IgD-negative memory B cell (primary cell): Measurements from ENCODE around the gene CRISP3. TPM values are rescaled to one million over a fixed set of nuclear protein-coding genes. Genes with fewer than 3 reads are reported as not detected.
A peak's percentile ranks its signal among the peaks of the same experiment; 100 is the strongest.
"Not testable (repeated sequence)": the region's sequence is repeated elsewhere in the genome, so short reads cannot be mapped to it uniquely, and the experiment has no call there.

ENCODE experiments used
- H3K27ac Mint-ChIP-seq, 3 donors: one replicate each; pipeline ENCODE4 v1.8.0; 2020 to 2022; ENCODE audit warnings: mild to moderate bottlenecking in 3 of 3, mixed read lengths in 3 of 3, moderate library complexity in 1 of 3
- H3K27me3 Mint-ChIP-seq: one replicate; pipeline ENCODE4 v1.8.0; 2021; ENCODE audit warnings: mixed read lengths
- H3K36me3 Mint-ChIP-seq: one replicate; pipeline ENCODE4 v1.8.0; 2020; ENCODE audit warnings: mild to moderate bottlenecking, mixed read lengths
- H3K4me1 Mint-ChIP-seq, 3 donors: one replicate each; pipeline ENCODE4 v1.8.0; 2020 to 2022; ENCODE audit warnings: mixed read lengths in 3 of 3, mild to moderate bottlenecking in 1 of 3
- H3K4me3 Mint-ChIP-seq, 4 donors: one replicate each; pipeline ENCODE4 v1.8.0; 2020 to 2022; ENCODE audit warnings: mild to moderate bottlenecking in 4 of 4, mixed read lengths in 4 of 4, moderate library complexity in 3 of 4
- H3K9me3 Mint-ChIP-seq, 3 donors: one replicate each; pipeline ENCODE4 v1.8.0; 2020 to 2021; ENCODE audit warnings: mixed read lengths in 3 of 3, mild to moderate bottlenecking in 1 of 3
- polyA plus RNA-seq: library from polyadenylated mRNA; unstranded; fragments of 300-500 nt; fragmentation: Illumina TruSeq; gene quantifications from one replicate; pipeline ENCODE4 v1.2.3, GENCODE V29; 2021

Gene CRISP3
- polyA plus RNA-seq, 1 donor from 2014 or later, result not detected

DNA sequence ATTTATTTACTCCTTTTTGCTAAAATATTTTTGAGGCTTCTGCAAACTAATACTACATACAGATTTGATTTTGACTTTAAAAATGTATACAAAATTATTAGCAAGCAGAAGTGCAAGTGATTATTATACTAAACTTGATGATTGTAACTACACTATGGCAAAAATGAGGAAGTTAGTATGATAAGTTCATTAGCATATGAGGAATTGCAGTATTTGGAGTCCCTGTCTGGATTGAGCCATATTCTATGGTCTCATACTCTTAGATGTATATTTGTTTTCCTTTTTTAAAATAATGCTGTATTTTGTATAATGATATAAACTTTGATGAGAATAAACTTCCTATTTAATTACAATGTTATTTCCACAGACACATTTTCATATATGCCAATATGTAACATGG lies 13.9 kb downstream of the CRISP3 start:
- Mint-ChIP-seq H3K36me3 (no peaks in the 10 kb centered on the region), H3K4me1 (no peaks in the 10 kb centered on the region)

DNA sequence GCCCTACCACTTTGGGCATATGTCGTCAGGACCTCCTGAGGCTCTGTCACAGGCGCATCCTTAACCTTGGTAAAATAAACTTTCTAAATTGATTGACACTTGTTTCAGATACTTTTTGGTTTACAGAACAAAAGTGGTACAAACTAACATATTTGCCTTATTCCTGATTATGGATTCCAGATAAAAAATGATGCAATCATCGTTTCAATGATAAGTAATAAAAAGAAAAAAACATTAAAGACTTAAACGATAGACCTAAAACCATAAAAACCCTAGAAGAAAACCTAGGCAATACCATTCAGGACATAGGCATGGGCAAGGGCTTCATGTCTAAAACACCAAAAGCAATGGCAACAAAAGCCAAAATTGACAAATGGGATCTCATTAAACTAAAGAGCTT lies 20.3 kb downstream of the CRISP3 start:
- H3K27me3 Mint-ChIP-seq, H3K4me3 Mint-ChIP-seq, H3K27ac Mint-ChIP-seq, H3K36me3 Mint-ChIP-seq, H3K4me1 Mint-ChIP-seq: not testable (repeated sequence)
- peaks cover 3 to 19% (median 4%) of the 10 kb centered on the region in 3 donors for H3K9me3 Mint-ChIP-seq

More for the DNA sequence above, 13.9 kb downstream of the CRISP3 start:
- peaks cover 0 to 8% (median 8%) of the 10 kb centered on the region in 3 donors for H3K9me3 Mint-ChIP-seq
- no peak overlapping the region for H3K4me3 Mint-ChIP-seq
- no peaks in the 10 kb centered on the region for H3K27me3 Mint-ChIP-seq
- H3K27ac Mint-ChIP-seq, result no peak overlapping the region

DNA sequence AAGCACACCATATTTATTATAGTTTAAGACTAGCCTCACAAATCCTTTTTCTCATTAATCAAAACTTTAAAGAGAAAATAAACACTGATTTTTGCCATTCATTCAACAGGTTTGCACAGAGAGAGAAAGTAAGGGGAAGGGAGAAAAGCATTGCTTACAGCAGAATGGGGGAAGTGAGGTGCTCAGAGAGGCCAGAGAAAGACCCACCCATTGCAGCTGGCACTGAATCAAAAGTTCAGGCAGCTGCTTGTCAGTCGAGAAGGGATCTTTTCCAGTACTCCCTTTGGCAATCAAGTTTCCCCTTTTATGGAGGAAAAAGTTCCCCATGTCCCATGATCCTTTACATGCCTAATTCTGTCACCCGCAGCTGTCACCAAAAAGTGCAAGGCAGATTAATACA lies 22.9 kb downstream of the CRISP3 start:
- Mint-ChIP-seq H3K4me1 (no peaks in the 10 kb centered on the region), H3K9me3 (peaks cover 6 to 20% (median 7%) of the 10 kb centered on the region in 3 donors)

DNA sequence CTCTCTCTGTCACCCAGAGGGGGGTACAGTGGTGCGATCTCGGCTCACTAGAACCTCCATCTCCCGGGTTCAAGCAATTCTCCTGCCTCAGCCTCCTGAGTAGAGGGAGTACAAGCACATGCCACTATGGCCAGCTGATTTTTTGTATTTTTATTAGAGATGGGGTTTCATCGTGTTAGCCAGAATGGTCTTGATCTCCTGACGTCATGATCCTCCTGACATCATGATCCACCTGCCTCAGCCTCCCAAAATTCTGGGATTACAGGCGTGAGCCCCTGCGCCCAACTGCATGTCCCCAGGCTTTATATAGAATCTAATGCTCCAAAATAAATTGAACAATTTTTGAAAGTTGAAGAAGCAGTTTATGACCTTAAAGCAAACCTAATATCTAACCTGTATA lies 23.8 kb downstream of the CRISP3 start:
- Mint-ChIP-seq H3K27ac (no peak overlapping the region), H3K27me3 (no peaks in the 10 kb centered on the region), H3K4me1 (no peaks in the 10 kb centered on the region), H3K9me3 (peaks cover 3 to 16% (median 6%) of the 10 kb centered on the region in 3 donors), H3K36me3 (no peaks in the 10 kb centered on the region), H3K4me3 (no peak overlapping the region)

More for the DNA sequence above, 22.9 kb downstream of the CRISP3 start:
- H3K27ac Mint-ChIP-seq, result no peak overlapping the region
- H3K27me3 Mint-ChIP-seq, result no peaks in the 10 kb centered on the region
- no peaks in the 10 kb centered on the region for H3K36me3 Mint-ChIP-seq
- no peak overlapping the region for H3K4me3 Mint-ChIP-seq

DNA sequence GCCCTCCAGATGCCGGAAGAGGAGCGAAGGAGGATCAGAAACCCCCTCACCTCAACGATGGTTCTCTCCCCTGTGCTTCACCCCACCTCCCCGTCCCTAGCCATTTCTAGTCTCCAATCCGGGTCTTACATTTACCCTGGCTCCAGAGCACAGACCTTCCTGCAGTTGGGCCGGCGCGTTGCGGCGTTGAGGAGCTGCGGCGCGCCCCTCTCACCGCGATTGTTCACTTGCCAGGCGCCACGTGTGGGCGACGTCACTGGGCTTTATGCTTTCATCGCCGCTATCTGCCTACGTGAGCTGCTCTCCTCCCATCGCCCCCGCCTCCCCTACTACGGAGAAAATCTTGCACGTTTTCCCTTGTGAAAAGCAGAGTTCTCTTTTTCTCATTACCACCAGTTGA lies 30.8 kb downstream of the CRISP3 start, which contains the start of gene CRISP2:
Gene CRISP2 (minus strand): TSS at position 198 of the 400 bp plus-strand sequence. CDS start 4,347 bp downstream, outside the sequence.
- Mint-ChIP-seq H3K4me1 (no peaks in the 10 kb centered on the region), H3K36me3 (no peaks in the 10 kb centered on the region), H3K27me3 (no peaks in the 10 kb centered on the region), H3K9me3 (peaks cover 5 to 8% (median 7%) of the 10 kb centered on the region in 3 donors), H3K27ac (peak within 1 kb of the TSS in 1 of 3 donors; percentile 6), H3K4me3 (no peak within 1 kb of the TSS)

DNA sequence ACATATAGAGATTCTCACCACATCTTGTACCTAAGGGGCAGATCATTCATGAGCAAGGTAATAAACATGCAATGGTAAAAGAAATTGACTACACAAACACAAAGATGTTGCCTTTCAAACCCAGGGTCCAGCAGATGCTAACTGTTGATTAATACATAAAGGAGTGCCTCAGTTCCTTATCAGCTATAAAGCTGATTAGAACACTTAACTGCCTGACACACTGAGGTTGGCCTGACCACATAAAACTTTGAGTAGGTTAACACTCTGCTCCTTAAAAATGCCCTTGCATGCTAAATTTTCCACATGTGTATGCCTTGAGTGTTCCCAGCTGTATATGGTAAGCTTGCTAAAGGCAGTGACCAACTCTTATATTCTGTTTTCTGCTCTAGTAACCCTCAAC lies 45.7 kb downstream of the CRISP3 start:
- Mint-ChIP-seq H3K27me3 (no peaks in the 10 kb centered on the region), H3K27ac (no peak overlapping the region), H3K4me1 (no peaks in the 10 kb centered on the region), H3K36me3 (no peaks in the 10 kb centered on the region), H3K9me3 (peaks cover 0 to 11% (median 0%) of the 10 kb centered on the region in 3 donors), H3K4me3 (no peak overlapping the region)

DNA sequence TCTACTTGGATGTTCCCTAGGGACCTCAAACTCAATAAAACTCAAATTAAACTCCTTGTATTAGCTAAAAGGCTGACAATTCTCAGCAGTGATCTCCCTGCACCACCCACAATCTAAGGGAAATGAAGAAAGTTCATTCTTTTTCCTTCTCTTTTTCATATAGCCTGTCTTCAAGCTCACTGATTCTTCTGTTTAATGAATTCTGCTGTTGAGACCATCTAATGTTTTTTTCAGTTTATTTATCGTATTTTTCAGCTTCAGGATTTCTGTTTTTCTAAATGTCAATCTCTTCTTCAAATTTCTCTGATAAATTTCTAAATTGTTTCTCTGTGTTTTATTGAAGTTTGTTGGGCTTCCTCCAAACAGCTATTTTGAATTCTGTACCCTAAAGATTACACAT lies 50.7 kb downstream of the CRISP3 start:
- Mint-ChIP-seq H3K9me3 (peaks cover 1 to 18% (median 5%) of the 10 kb centered on the region in 3 donors), H3K27me3 (no peaks in the 10 kb centered on the region), H3K4me1 (no peaks in the 10 kb centered on the region), H3K27ac (no peak overlapping the region), H3K36me3 (no peaks in the 10 kb centered on the region), H3K4me3 (no peak overlapping the region)

DNA sequence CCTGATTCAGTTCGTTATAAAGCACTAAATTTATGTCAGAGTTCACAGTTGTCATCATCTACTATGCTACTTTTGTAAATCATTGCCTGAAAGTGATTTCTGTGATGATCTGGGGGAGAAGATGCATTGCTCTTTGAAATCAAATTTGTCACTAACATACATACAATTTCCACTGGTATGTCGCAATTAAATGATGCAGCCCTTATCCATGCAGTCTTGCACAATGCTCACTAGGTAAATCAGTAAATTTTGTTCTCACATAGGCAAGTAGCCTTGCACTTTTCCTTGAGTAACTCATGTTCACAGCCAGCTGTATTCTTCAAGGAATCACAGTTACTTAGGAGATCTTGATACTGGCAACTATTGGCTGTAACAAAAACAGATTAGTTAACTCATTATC lies 51.7 kb downstream of the CRISP3 start:
- Mint-ChIP-seq H3K27me3 (no peaks in the 10 kb centered on the region), H3K27ac (no peak overlapping the region), H3K4me1 (no peaks in the 10 kb centered on the region), H3K9me3 (peaks cover 1 to 18% (median 5%) of the 10 kb centered on the region in 3 donors), H3K36me3 (no peaks in the 10 kb centered on the region), H3K4me3 (no peak overlapping the region)

Other genes with a start within 250 kb of the CRISP3 start
- gene GLYATL3, start 244.5 kb downstream of the CRISP3 start, polyA plus RNA-seq, result not detected
- not detected for gene C6orf141, start 193.7 kb downstream of the CRISP3 start, polyA plus RNA-seq
- not detected for gene RHAG, start 107.5 kb downstream of the CRISP3 start, polyA plus RNA-seq
- not detected for gene CRISP2, start 30.8 kb downstream of the CRISP3 start, polyA plus RNA-seq
- not detected for gene PGK2, start 42.9 kb upstream of the CRISP3 start, polyA plus RNA-seq
- gene CRISP1, start 122.1 kb upstream of the CRISP3 start, polyA plus RNA-seq, result not detected
- gene DEFB114, start 219.8 kb upstream of the CRISP3 start, polyA plus RNA-seq, result not detected
- not detected for gene DEFB113, start 225.2 kb upstream of the CRISP3 start, polyA plus RNA-seq